Measurements from ENCODE around the gene DENND6A. TPM values are rescaled to one million over a fixed set of nuclear protein-coding genes. Genes with fewer than 3 reads are reported as not detected.
A peak's percentile ranks its signal among the peaks of the same experiment; 100 is the strongest.

Gene DENND6A
- total RNA-seq, 6 experiments from 2014 or later = 7.8 to 11.9 (median 9.8) TPM

GRCh38 chr3:57598765-57599360 lies 94.0 kb downstream of the DENND6A start:
- peak overlapping the region; percentile 99 for H3K27ac Mint-ChIP-seq
- TF ChIP-seq CTCF (IDR thresholded peaks at IDR 0.05) = no peak
- H3K27me3 Mint-ChIP-seq (ENCODE audit: insufficient read depth) = peaks cover 19% of the 10 kb centered on the region
- peaks cover 27% of the 10 kb centered on the region for H3K4me1 Mint-ChIP-seq (ENCODE audit: low read depth)
- peaks cover 8% of the 10 kb centered on the region; the same call in 1 of the 2 replicates for H3K9me3 Mint-ChIP-seq
- peak overlapping the region; percentile 99 for H3K4me3 Mint-ChIP-seq
- H3K36me3 Mint-ChIP-seq (ENCODE audit: low read depth) = peaks cover 29% of the 10 kb centered on the region
- no peak for DNase-seq

DNA sequence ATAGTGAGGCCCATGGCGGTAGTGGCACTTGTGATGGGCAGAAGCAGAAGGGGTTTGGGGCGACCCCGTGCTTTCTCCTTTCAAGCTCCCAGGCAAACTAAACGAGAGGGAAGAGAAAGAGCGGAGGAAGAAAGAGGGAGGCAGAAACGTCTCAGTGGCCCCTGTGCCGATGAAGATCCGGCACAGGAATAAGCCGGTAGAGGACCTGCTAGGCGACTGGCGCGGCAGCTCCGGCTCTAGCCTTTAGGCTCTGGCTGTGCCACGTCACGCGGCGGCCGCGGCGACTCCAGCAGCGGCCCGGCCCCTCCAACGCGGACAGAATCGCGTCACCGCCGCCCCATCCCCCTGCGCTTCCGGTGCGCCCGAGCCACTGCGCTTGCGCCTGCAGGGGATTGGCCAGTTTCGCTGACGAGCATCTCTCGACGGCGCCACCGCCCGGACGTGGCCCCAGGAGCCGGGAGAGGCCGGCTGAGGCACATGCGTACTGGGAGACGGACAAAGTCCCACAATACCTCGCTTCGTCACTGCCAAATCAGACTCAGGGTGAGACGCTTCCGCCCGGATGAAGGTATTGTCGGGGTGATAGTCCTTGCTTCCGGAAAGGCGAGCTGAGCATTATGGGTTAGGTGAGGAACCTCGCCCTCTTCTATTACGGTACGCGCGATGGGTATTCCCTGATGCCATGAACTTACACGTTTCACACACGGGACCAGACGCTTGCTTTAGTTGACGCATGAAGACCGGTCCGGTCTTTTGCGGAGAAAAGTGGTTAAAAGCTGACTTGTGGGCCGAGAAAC lies 95.6 kb downstream of the DENND6A start, which contains the start of gene ARF4:
ARF4 (minus strand) TSS at position 218 of the 797 bp plus-strand sequence; CDS start at position 14, 204 bp downstream.
- Mint-ChIP-seq H3K27ac (peak within 1 kb of the TSS; percentile 99), H3K27me3 (ENCODE audit: insufficient read depth) (peaks cover 19% of the 10 kb centered on the region), H3K4me3 (peak within 1 kb of the TSS; percentile 99), H3K36me3 (ENCODE audit: low read depth) (peaks cover 43% of the 10 kb centered on the region), H3K4me1 (ENCODE audit: low read depth) (peaks cover 43% of the 10 kb centered on the region), H3K9me3 (peaks cover 8% of the 10 kb centered on the region; the same call in 1 of the 2 replicates)
- TF ChIP-seq CTCF (IDR thresholded peaks at IDR 0.05) = peak; percentile 53
- peak; percentile 100 for DNase-seq

DNA sequence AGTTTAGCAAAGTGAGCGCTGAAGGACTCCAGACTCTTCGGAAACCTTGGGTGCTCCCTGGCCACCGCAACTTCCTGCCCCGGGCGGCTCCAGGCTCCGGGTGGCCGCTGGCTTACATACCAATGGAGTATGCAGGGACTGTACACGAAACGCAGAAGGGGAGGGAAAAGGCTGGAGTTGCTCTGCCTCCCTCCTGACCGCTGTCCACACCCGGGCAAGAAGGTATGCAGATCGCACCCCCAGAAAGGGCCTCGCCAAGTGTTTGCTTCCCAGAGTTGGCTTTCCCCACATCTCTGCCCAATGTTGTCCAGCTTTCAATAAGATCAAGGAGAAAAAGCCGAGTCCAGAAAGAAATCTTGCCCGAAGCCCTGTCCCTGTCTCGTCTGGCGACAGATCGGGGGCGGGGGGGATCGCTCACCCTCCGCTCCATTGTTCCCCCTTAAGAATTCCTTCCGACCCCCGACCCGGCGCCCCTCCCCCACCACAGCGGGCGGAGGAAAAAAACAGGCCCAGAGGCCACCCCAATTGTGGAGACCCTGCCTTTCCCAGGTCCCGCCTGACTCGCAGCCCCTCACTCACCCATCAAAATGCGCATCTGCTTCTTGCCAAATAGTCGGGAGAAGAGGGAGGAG lies 96.3 kb downstream of the DENND6A start:
- peak; percentile 93 for DNase-seq
- Mint-ChIP-seq H3K27me3 (ENCODE audit: insufficient read depth) (peaks cover 19% of the 10 kb centered on the region), H3K27ac (peak overlapping the region; percentile 99), H3K36me3 (ENCODE audit: low read depth) (peaks cover 46% of the 10 kb centered on the region), H3K4me1 (ENCODE audit: low read depth) (peaks cover 50% of the 10 kb centered on the region), H3K4me3 (peak overlapping the region; percentile 99), H3K9me3 (peaks cover 8% of the 10 kb centered on the region; the same call in 1 of the 2 replicates)
- no peak for TF ChIP-seq CTCF (IDR thresholded peaks at IDR 0.05)

DNA sequence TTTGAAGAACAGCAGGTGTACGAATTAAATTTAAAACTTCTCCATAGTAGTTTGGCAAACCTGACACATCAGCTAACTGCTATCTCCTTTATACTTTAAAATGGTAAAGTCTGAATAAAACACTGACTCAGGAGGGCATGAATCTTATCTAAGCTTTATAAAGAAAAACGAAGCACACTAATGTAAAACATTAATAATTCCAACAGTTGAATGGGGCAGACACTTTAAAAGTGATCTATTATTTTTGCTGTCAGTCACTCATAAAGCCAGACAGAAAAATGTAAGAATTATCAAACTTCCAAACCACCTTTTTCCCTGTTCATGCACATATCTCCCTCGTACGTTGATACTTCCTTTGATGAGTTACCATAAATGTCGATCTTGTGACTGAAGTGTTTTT lies 98.3 kb downstream of the DENND6A start:
- H3K9me3 Mint-ChIP-seq = peaks cover 8% of the 10 kb centered on the region; the same call in 1 of the 2 replicates
- peak overlapping the region; percentile 99 for H3K27ac Mint-ChIP-seq
- peaks cover 52% of the 10 kb centered on the region for H3K36me3 Mint-ChIP-seq (ENCODE audit: low read depth)
- no peak for DNase-seq
- peak overlapping the region; percentile 99 for H3K4me3 Mint-ChIP-seq
- H3K27me3 Mint-ChIP-seq (ENCODE audit: insufficient read depth) = peaks cover 22% of the 10 kb centered on the region
- peaks cover 56% of the 10 kb centered on the region for H3K4me1 Mint-ChIP-seq (ENCODE audit: low read depth)
- TF ChIP-seq CTCF (IDR thresholded peaks at IDR 0.05) = no peak

DNA sequence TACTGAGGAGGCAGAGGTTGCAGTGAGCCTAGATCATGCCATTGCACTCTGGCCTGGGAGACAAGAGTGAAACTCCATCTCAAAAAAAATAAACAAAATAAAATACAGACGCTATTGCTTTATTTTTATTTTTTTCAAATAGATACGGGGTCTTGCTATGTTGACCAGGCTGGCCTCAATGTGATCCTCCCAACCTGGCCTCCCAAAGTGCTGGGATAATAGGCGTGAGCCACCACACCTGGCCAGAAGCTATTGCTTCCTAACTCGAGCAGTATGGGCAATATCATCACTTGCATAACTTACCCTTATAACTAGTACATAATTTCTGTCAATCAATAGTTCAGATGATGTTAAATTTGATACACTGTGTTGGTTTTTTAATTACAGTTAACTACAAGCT lies 98.7 kb downstream of the DENND6A start:
- H3K9me3 Mint-ChIP-seq = peaks cover 8% of the 10 kb centered on the region; the same call in 1 of the 2 replicates
- peaks cover 51% of the 10 kb centered on the region for H3K4me1 Mint-ChIP-seq (ENCODE audit: low read depth)
- no peak for TF ChIP-seq CTCF (IDR thresholded peaks at IDR 0.05)
- H3K27me3 Mint-ChIP-seq (ENCODE audit: insufficient read depth) = peaks cover 22% of the 10 kb centered on the region
- H3K27ac Mint-ChIP-seq = peak overlapping the region; percentile 99
- H3K4me3 Mint-ChIP-seq = peak overlapping the region; percentile 99
- no peak for DNase-seq
- H3K36me3 Mint-ChIP-seq (ENCODE audit: low read depth) = peaks cover 52% of the 10 kb centered on the region

Data from HFFc6 (cell line).